Choroid plexus epithelial cell (primary cell): ENCODE measurements around the gene SREBF1.

Source experiments
- DNase-seq: peaks from one replicate; pipeline ENCODE4 v3.0.0-alpha.2; 2010; ENCODE audit warnings: low read depth
- H3K4me3 ChIP-seq: 2 replicates; pipeline ENCODE4 v1.5.1; 2011; ENCODE audit warnings: low read depth, mild to moderate bottlenecking, control low read depth, low read length, moderate library complexity
- CTCF ChIP-seq: conservative IDR thresholded peaks from 2 replicates; pipeline ENCODE4 v1.5.1; 2011; ENCODE audit warnings: low read depth, mild to moderate bottlenecking, control low read depth, inconsistent platforms, low read length, moderate library complexity

Gene SREBF1

GRCh38 chr17:17789828-17790636 is 46.8 kb downstream of the SREBF1 start:
- H3K4me3 ChIP-seq: no peak overlapping the region
- no peak for TF ChIP-seq CTCF
- DNase-seq: no peak

- no peak for DNase-seq
- TF ChIP-seq CTCF: no peak
- H3K4me3 ChIP-seq: no peak overlapping the region
These were observed 47.4 kb downstream of the SREBF1 start for GRCh38 chr17:17789410-17789809.

- no peak for DNase-seq
These were observed 47.8 kb downstream of the SREBF1 start for GRCh38 chr17:17788967-17789366.

GRCh38 chr17:17787568-17787967 is 49.2 kb downstream of the SREBF1 start:
- no peak overlapping the region for H3K4me3 ChIP-seq
- TF ChIP-seq CTCF: no peak
- no peak for DNase-seq

More at GRCh38 chr17:17788967-17789366, 47.8 kb downstream of the SREBF1 start:
- no peak overlapping the region for H3K4me3 ChIP-seq
- TF ChIP-seq CTCF: no peak

- H3K4me3 ChIP-seq: no peak overlapping the region
- DNase-seq: no peak
- TF ChIP-seq CTCF: no peak
These were observed 49.8 kb downstream of the SREBF1 start for GRCh38 chr17:17786998-17787397.

- no peak for DNase-seq
- TF ChIP-seq CTCF: no peak
- no peak overlapping the region for H3K4me3 ChIP-seq
These were observed 51.4 kb downstream of the SREBF1 start for GRCh38 chr17:17785407-17785806.
